ENCODE results near the gene DLEC1.

DNA sequence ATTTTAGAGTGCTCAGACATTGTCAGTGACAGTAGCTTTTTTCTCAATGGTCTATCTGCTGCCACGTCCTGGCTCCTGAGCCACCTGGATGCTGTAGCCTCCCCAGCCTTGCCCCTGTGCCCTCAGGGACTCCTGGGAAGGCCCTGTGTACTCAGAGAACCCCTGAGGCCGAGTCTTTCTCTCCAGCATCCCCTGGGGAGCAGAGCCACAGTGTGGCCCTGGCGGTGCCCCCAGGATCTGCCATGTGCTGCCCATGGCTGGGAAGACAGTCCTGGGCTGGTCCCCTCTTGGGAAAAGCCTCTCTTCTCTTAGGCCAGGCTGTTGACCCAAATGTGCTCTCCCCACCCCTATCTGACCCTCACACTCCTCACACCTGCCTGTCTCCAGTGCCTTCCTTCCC lies 104.5 kb downstream of the DLEC1 start:
- TF ChIP-seq CTCF (IDR thresholded peaks at IDR 0.05; ENCODE audit: insufficient read depth, low read depth, low read length) (no peak), EZH2 (IDR thresholded peaks at IDR 0.05; ENCODE audit: insufficient read depth, low read length) (no peak)
